ENCODE results near the gene KAZN.

KAZN gene

DNA sequence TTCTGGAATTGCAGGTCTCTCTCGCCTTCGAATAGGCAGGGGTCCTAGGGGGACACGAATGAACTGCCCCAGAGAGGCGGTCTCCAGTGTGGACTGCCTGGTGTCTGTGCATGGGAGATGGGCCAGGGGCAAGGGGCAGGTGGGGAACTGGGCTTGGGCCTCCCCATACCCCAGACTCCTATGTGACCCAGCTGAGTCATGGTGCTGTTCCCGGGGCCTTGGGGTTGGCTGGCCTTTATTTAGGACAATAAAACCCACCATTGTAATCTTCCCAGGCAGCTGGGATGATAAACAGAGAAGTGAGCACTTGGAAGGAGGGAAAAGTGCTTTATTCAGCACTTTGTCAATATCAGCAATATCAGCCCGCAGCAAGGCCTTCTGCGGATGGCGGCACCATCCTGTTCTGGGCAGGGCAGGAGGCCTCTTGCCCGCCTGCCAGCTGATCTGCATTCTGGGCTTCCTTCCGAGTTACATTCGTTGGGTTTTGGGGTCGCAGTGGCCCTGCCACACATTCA lies 346.0 kb downstream of the KAZN start:
- H3K4me1 ChIP-seq (ENCODE audit: control insufficient read depth, insufficient read depth, low read length) = no peaks in the 10 kb centered on the region
- H3K36me3 ChIP-seq (ENCODE audit: control insufficient read depth in 2 of 2, insufficient read depth in 1 of 2, low read length in 2 of 2) = no peaks in the 10 kb centered on the region
- ChIA-PET CTCF (interaction anchor here (0.6 to 1.3 kb wide), 2 partner anchors 83 to 102 kb away, joined by 3 to 4 read pairs; no protein-coding TSS in a partner anchor), POLR2A (no interaction called here)
- no peaks in the 10 kb centered on the region for H3K9me3 ChIP-seq (ENCODE audit: control insufficient read depth, insufficient read depth, low read depth, low read length)
- no peak overlapping the region for H3K27ac ChIP-seq (ENCODE audit: extremely low read depth, low read depth, low read length)
- TF ChIP-seq ZNF623 (tag by site-specific recombination; IDR thresholded peaks at IDR 0.05) = no peak
- TF ChIP-seq, protein P1, sequence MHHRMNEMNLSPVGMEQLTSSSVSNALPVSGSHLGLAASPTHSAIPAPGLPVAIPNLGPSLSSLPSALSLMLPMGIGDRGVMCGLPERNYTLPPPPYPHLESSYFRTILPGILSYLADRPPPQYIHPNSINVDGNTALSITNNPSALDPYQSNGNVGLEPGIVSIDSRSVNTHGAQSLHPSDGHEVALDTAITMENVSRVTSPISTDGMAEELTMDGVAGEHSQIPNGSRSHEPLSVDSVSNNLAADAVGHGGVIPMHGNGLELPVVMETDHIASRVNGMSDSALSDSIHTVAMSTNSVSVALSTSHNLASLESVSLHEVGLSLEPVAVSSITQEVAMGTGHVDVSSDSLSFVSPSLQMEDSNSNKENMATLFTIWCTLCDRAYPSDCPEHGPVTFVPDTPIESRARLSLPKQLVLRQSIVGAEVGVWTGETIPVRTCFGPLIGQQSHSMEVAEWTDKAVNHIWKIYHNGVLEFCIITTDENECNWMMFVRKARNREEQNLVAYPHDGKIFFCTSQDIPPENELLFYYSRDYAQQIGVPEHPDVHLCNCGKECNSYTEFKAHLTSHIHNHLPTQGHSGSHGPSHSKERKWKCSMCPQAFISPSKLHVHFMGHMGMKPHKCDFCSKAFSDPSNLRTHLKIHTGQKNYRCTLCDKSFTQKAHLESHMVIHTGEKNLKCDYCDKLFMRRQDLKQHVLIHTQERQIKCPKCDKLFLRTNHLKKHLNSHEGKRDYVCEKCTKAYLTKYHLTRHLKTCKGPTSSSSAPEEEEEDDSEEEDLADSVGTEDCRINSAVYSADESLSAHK (tag by site-specific recombination; IDR thresholded peaks at IDR 0.05) = no peak
- TF ChIP-seq, protein P2, sequence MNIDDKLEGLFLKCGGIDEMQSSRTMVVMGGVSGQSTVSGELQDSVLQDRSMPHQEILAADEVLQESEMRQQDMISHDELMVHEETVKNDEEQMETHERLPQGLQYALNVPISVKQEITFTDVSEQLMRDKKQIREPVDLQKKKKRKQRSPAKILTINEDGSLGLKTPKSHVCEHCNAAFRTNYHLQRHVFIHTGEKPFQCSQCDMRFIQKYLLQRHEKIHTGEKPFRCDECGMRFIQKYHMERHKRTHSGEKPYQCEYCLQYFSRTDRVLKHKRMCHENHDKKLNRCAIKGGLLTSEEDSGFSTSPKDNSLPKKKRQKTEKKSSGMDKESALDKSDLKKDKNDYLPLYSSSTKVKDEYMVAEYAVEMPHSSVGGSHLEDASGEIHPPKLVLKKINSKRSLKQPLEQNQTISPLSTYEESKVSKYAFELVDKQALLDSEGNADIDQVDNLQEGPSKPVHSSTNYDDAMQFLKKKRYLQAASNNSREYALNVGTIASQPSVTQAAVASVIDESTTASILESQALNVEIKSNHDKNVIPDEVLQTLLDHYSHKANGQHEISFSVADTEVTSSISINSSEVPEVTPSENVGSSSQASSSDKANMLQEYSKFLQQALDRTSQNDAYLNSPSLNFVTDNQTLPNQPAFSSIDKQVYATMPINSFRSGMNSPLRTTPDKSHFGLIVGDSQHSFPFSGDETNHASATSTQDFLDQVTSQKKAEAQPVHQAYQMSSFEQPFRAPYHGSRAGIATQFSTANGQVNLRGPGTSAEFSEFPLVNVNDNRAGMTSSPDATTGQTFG (tag by site-specific recombination; IDR thresholded peaks at IDR 0.05; ENCODE audit: borderline replicate concordance) = no peak
- no peak for TF ChIP-seq YY1 (tag by site-specific recombination; IDR thresholded peaks at IDR 0.05)
- no peak overlapping the region for H3K4me3 ChIP-seq (ENCODE audit: low read depth, low read length)

DNA sequence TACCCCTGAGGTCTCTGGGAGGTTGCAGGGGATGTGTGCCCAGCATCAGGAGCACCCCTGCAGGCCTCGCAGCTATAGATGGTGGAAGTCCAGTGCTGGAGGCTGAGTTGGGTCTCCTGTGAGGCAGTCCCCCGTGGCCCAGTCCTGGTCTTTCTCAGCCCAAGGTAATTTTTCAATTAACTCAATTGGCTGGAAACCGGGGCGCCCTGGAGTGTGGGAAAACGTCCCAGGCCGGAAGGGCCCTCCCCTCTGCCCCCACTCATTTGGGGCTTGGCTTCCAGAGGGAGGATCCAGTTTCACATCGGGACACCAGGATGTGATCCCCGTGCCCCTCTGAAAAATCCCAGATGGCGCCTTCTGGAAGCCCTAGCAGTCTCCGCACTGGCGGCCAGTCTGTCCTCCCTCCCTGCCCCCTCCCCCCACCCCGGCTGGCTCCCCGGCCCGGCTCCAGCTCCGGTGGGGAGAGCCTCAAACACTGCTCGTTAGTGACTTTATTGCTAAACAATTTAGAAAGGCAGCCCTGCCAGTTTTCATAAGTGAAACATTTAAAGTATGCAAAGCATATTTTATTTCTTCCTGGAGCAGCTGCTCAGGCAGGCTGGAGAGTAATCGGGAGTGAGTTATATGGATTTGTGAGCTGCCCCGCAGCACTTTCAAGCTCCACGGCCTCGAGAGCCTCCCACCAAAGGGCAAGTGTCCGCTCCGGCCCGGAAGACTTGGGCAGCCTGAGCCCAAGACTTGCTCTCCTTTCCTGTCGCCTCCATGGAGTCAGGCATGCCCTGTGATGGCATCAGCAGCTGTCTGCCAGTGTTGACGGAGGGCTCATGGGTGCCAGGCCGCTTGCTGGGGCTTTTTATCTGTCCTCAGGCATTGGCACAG lies 346.9 kb downstream of the KAZN start:
- CTCF ChIA-PET = no interaction called here
- Histone ChIP-seq H3K4me1 (ENCODE audit: control insufficient read depth, insufficient read depth, low read length) (no peaks in the 10 kb centered on the region), H3K36me3 (ENCODE audit: control insufficient read depth in 2 of 2, insufficient read depth in 1 of 2, low read length in 2 of 2) (no peaks in the 10 kb centered on the region), H3K27ac (ENCODE audit: extremely low read depth, low read depth, low read length) (no peak overlapping the region), H3K9me3 (ENCODE audit: control insufficient read depth, insufficient read depth, low read depth, low read length) (no peaks in the 10 kb centered on the region), H3K4me3 (ENCODE audit: low read depth, low read length) (no peak overlapping the region)
- POLR2A ChIA-PET = no interaction called here
- no peak for TF ChIP-seq ZSCAN23 (tag by site-specific recombination; IDR thresholded peaks at IDR 0.05)
- no peak for TF ChIP-seq WT1 (tag by site-specific recombination; IDR thresholded peaks at IDR 0.05)
- TF ChIP-seq SALL2 (tag by site-specific recombination; IDR thresholded peaks at IDR 0.05; ENCODE audit: borderline replicate concordance) = no peak
- no peak for TF ChIP-seq ZNF677 (tag by site-specific recombination; IDR thresholded peaks at IDR 0.05)

DNA sequence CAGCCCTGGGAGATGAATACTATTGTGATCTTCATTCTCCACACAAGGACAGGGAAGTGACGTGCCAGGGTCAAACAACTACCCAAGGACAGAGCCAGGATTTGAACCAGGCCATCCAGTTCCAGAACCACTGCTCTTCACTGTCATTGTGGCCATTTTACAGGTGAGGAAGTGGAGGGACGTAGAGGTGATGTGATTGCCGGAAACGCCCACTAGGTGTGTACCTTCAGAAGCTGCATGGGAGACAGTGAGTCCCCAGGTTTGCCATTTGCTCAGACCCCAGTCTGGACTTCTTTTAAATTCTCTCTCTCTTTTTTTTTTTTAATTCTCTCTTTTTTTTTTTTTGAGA lies 347.5 kb downstream of the KAZN start:
- POLR2A ChIA-PET = no interaction called here
- CTCF ChIA-PET = no interaction called here
- no peaks in the 10 kb centered on the region for H3K9me3 ChIP-seq (ENCODE audit: control insufficient read depth, insufficient read depth, low read depth, low read length)
- no peak overlapping the region for H3K27ac ChIP-seq (ENCODE audit: extremely low read depth, low read depth, low read length)
- no peak for TF ChIP-seq ZNF48 (tag by site-specific recombination; IDR thresholded peaks at IDR 0.05)
- TF ChIP-seq ZNF596 (tag by site-specific recombination; IDR thresholded peaks at IDR 0.05) = no peak
- no peak for TF ChIP-seq ZNF610 (tag by site-specific recombination; IDR thresholded peaks at IDR 0.05; ENCODE audit: borderline replicate concordance)
- TF ChIP-seq, protein P3, sequence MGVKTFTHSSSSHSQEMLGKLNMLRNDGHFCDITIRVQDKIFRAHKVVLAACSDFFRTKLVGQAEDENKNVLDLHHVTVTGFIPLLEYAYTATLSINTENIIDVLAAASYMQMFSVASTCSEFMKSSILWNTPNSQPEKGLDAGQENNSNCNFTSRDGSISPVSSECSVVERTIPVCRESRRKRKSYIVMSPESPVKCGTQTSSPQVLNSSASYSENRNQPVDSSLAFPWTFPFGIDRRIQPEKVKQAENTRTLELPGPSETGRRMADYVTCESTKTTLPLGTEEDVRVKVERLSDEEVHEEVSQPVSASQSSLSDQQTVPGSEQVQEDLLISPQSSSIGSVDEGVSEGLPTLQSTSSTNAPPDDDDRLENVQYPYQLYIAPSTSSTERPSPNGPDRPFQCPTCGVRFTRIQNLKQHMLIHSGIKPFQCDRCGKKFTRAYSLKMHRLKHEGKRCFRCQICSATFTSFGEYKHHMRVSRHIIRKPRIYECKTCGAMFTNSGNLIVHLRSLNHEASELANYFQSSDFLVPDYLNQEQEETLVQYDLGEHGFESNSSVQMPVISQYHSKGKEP (tag by site-specific recombination; IDR thresholded peaks at IDR 0.05) = no peak
- no peak for TF ChIP-seq ZNF112 (tag by site-specific recombination; IDR thresholded peaks at IDR 0.05)
- no peak for TF ChIP-seq ZNF184 (tag by site-specific recombination; IDR thresholded peaks at IDR 0.05)
- no peak for TF ChIP-seq ZNF654 (tag by site-specific recombination; IDR thresholded peaks at IDR 0.05; ENCODE audit: low read depth)
- no peak for TF ChIP-seq ZNF202 (tag by site-specific recombination; IDR thresholded peaks at IDR 0.05; ENCODE audit: borderline replicate concordance)
- no peak for TF ChIP-seq ZNF670 (tag by site-specific recombination; IDR thresholded peaks at IDR 0.05; ENCODE audit: low read depth)
- no peaks in the 10 kb centered on the region for H3K4me1 ChIP-seq (ENCODE audit: control insufficient read depth, insufficient read depth, low read length)
- H3K36me3 ChIP-seq (ENCODE audit: control insufficient read depth in 2 of 2, insufficient read depth in 1 of 2, low read length in 2 of 2) = no peaks in the 10 kb centered on the region
- H3K4me3 ChIP-seq (ENCODE audit: low read depth, low read length) = no peak overlapping the region

All from HEK293 (cell line).